Middle frontal gyrus (tissue), 1 donor: ENCODE data around the gene ADTRP.

Source experiments
- DNase-seq: peaks from one replicate; pipeline ENCODE4 v3.0.0-alpha.2; 2015; ENCODE audit warnings: low spot score; ENCODE audit errors: extremely low spot score

ADTRP gene

GRCh38 chr6:11774426-11774825, 4.2 kb downstream of the ADTRP start:
- DNase-seq, result no peak

- no peak for DNase-seq
Measured at GRCh38 chr6:11773581-11773980, 5.0 kb downstream of the ADTRP start.

DNA sequence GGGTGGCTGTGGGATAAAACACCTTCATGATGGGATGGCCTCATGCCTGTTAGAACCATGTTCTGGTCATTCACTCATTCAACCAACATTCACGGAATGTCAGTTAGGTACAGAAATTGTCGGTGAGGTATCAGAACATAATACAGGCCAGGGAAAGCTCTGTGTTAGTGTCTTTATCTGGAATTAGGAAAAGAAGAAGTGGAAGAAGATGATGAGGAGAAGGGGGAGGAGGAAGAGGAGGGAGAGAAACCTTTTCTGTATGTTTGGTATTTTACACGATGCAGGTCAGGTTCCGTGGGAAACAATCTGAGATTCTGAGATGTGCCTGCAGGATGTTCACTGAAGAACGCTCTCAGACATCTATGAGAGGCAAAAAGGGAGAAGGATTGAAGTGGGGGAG, 5.6 kb downstream of the ADTRP start:
- no peak for DNase-seq

DNA sequence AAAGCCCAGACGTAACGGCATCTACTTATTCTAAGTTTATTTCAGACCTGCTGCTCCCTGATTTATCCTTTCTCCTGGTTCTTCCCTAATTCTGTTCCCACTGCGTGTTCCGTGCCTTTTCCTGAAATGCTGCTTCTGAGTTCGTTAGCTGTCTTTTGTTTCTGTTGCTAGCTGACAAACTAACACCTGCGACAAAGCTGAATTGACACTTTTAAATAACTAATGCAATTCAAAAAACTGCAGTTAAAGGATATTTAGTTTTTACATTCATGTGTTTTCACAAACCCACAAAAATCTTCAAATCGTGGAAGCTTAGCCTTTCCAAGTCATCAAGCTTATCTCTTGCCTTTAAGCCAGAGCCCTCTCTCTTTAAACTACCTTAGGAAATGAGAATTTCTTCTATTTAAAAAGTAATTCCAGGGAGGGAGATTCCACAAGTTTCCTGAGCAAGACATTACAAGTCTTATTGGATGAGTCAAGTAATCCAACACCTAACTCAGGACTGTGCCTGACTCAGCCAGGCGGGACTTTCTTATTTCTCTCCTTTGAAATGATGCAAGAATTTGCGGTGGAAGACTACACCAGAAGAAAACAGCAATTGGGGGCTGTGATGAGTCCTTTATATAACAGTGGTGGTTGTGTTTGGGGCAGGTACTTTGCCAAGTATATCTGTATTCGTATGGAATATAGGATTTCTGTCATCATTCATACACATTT, 6.3 kb downstream of the ADTRP start:
- no peak for DNase-seq

DNA sequence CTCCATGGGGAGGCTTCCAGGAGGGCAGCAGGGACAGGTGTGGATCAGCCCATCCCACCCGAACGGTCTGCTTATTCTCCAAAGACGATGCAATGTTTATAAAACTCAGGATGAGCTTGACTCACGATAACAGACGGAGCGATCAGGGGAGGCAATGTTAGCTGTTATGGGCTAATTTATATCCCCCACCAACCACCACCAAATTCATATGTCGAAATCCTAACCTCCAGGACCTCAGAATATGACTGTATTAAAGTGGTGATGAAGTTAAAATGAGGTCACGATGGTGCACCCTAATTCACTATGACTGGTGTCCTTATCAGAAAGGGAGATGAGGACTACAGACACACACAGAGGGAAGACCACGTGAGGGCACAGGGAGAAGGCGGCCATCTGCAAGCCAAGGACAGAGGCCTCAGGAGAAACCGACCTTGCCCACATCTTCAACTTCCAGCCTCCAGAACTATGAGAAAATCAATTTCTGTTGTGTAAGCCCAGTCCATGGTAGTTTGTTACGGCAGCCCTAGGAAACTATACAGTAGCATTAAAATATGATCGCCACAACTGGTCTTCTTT, 7.0 kb downstream of the ADTRP start:
- DNase-seq, result no peak

- DNase-seq, result no peak
Measured at GRCh38 chr6:11770546-11771466, 7.8 kb downstream of the ADTRP start.

GRCh38 chr6:11769811-11770545, 8.6 kb downstream of the ADTRP start:
- no peak for DNase-seq

DNA sequence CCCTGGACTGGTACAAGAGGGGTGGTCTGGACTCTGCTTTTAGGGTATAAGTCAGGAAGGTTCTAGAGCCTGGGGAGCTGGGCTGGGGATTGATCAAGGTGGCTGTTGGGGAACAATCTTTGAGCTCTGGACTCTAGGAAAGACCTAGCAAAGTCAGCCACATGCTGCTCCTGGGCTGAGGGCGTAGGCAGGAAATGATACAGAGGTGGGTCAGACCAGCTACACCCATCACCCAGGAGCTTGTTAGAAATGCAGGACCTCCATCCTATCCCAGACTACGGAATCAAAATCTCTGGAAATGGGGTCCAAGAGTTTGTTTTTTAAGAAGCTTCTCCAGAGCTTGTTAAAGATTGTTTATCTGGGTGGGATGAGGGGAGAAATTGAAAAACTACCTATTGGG, 9.4 kb downstream of the ADTRP start:
- DNase-seq, result no peak

DNA sequence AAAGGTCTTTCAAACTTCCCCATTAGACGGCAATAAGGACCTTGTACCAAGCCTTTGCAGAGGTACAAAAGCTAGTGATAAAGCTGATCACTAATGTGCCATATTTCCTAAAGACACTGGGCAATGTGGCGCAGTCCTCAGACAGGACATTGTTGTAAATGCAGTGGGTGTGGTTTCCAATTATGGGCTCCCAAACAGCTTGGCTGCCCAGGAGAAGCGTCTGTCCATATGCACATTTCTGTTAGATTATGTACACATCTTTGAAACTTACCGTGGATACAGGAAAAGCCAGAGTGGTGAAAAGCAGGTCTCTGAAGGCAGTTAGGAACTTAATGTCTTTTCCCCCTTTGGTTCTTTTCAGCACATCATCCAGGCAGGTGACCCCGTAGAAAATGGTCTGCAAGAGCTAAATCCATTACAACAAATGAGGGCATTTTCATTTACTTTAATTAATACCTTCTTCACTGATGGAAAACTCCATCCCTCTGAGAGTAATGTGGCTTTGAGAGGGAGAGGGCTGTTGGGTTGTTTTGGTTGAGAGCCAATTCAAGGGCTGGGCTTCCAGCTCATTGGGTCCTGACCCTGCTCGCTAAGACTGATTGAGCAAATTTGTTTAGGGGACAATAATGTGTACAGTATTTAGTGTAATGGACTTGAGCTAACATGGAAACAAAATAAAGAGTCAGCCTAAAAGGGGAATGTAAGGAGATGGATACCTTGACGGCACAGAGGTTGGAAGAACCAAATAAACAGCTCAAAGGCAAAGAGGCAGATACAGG, 10.4 kb downstream of the ADTRP start:
- no peak for DNase-seq

DNA sequence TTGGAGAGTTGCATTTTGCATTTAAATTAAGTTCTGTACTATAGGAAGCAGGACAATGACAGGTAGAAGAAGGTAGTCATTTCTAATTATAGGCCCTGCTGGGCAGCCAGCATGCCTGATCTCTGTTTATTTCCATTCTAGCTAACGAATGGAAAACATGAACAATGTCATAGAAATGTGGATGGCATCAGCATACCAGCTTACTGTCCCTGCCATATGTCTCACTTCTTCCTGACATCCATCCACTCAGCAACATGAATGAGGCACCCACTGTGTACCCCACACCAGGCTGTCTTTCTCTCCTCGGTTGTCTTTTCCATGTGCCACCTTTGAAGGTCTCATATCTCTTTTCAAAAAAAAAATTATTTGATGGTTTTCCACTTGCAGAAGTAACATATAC, 11.1 kb downstream of the ADTRP start:
- no peak for DNase-seq

DNA sequence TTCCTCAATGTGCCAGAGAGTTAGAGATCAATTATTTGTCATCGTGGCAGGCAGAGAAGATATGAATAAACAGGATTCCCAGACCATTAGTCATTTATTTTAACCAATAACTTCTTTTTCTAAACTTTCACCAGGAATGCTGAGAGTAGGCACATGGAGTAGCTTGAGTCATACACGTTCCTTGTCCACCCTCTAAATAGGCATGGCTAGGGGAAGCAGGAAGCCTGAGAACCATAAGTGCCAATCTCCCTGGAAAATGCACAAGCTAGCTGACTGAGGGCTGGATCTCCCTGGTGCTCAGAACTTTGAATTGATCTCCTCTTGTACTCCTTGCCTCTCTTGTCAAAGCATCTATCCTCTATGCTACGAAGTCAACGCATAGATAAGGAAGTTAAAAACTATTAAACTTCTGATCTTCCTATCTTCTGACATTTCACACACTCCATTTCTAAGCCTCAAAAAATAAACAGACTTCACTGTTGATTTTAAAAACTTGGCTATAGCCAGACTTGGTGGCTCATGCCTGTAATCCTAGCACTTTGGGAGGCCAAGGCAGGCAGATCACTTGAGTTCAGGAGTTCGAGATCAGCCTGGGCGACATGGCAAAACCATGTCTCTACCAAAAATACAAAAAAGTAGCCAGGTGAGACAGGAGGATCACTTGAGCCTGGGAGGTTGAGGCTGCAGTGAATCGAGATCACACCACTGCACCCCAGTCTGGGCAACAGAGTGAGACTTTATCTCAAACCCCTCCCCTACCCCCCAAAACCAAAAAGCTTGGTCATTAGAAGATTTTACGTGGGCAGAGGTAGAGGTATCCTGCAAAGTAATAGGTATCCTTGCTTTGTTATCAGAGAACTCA, 11.8 kb downstream of the ADTRP start:
- DNase-seq, result no peak

GRCh38 chr6:11766043-11766442, 12.6 kb downstream of the ADTRP start:
- no peak for DNase-seq

DNA sequence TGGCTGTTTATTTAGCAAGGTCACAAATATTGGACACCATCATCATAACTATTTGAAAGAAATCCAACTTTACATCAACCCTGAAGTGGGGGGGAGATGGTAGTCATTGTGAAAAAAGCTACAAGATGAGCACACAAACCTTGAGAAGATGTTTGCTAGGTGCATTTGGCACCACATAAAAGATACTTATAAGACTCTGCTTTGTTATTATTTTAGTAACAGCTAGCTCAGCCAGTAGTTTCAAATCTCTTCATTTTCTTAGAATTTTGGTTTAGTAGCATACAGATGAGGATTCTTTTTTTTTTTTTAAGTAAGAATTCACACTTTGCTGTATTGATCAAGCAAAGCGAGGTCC, 14.4 kb downstream of the ADTRP start:
- no peak for DNase-seq

DNA sequence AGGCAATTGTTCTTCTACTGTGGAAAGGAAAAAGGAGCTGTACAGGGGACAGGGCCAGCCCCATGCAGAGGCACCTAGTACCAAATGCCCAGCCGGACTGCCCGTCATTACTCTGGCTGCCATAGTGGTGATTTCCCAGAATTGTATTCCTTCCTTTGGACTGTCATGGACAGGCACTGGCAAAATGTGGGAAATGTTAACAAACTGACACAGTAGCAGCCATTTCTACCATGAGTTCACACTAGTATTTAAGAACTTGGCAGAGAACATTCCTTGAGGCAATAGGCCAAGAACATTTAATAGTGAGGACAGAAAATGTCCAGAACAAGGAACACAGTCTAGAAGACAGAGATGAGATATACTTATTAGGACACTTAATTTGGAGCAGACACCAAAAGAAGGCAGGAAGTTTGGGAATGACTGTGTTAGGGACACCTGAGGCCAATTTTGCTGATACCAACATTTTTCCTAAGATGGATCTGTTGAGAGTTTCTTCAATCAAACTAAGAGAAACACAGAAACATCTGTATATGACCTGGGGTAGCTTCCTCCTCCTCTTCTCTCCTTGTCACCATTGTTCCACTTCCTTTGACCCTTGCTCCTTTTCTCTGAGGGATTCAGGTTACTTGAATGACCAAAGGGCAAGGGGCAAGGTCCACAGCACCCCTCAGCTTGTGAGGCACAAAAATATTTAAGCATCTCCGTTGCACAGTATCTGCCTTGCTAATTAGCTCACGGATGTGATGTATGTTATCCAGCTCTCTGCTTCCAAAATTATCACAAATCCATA, 14.9 kb downstream of the ADTRP start:
- no peak for DNase-seq

DNA sequence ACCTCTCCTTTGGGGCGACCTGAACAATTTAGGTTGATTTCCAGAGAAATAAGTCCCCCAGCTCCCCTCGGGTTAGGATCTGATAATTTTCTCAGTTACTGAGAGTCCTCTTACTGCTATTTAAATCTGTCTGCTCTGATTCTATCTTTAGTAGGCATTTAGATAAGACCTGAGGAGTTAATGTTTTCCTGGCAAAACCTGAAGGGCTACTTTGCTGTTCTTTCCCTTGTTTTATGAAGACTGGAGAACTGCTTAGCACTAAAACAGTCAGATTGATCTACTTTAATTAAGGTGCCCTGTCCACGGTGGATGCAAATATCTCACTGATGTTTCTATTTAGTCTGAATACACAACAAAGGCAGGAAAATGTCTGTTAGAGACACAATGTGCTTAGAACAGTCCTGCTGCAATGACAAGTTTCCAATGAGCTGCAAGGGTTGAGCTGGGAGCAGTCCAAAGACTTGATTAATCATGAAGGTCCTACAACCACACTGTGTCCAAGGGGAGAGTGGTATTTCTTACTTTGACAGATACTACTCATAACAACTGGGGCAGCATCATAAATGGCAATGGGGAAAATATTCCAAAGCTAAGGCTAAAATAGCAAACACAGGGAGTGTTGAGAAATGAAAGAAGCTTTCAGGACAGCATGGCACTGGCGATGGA, 15.7 kb downstream of the ADTRP start:
- no peak for DNase-seq

GRCh38 chr6:11761744-11762620, 16.6 kb downstream of the ADTRP start:
- no peak for DNase-seq

- DNase-seq, result no peak
Measured at GRCh38 chr6:11760015-11760473, 18.6 kb downstream of the ADTRP start.

- no peak for DNase-seq
Measured at GRCh38 chr6:11758878-11759277, 19.7 kb downstream of the ADTRP start.
